HL-60 (cell line): ENCODE data around the gene GLI3.

ENCODE experiments used
- DNase-seq, 2 experiments: peaks; one replicate each; pipeline ENCODE4 v3.0.0-alpha.2; 2010 to 2020; ENCODE audit warnings: low read depth in 1 of 2, low spot score in 1 of 2
- H3K27ac ChIP-seq: fragments of 250-450 bp; sonication (Bioruptor Pico); replicated peaks from 2 replicates; pipeline ENCODE4 v1.5.1; 2020; ENCODE audit warnings: mild to moderate bottlenecking, moderate library complexity
- H3K27me3 ChIP-seq: fragments of 250-450 bp; sonication (Bioruptor Pico); 2 replicates; pipeline ENCODE4 v1.5.1; 2021; ENCODE audit warnings: mild to moderate bottlenecking, moderate library complexity; ENCODE audit not compliant: insufficient read depth, poor library complexity, severe bottlenecking
- H3K4me3 ChIP-seq: replicated peaks from 2 replicates; pipeline ENCODE4 v1.5.1; 2011; ENCODE audit warnings: mild to moderate bottlenecking, control low read depth, low read length; ENCODE audit not compliant: insufficient read depth
- CTCF ChIP-seq: IDR thresholded peaks from one replicate; pipeline ENCODE4 v1.5.1; 2011; ENCODE audit warnings: low read length, control low read depth, inconsistent platforms; ENCODE audit not compliant: insufficient read depth
- GABPA ChIP-seq: IDR thresholded peaks from 2 replicates; pipeline ENCODE4 v1.6.1; 2012; ENCODE audit warnings: low read depth
- POLR2AphosphoS5 ChIP-seq: IDR thresholded peaks from 2 replicates; pipeline ENCODE4 v1.6.1; 2012; ENCODE audit warnings: low read depth
- REST ChIP-seq: IDR thresholded peaks from 2 replicates; pipeline ENCODE4 v1.6.1; 2012; ENCODE audit warnings: low read depth; ENCODE audit not compliant: insufficient replicate concordance
- SPI1 ChIP-seq: IDR thresholded peaks from 2 replicates; pipeline ENCODE4 v1.6.1; 2012; ENCODE audit warnings: low read depth, mild to moderate bottlenecking, borderline replicate concordance

The GLI3 gene

GRCh38 chr7:41977661-41978060 is 259.3 kb downstream of the GLI3 start:
- no peak for DNase-seq
- H3K27ac ChIP-seq = no peak overlapping the region
- no peak for TF ChIP-seq SPI1
- no peak for TF ChIP-seq REST
- no peak for TF ChIP-seq CTCF
- TF ChIP-seq GABPA = no peak
- no peak for TF ChIP-seq POLR2AphosphoS5
- H3K27me3 ChIP-seq = no peaks in the 10 kb centered on the region
- H3K4me3 ChIP-seq = no peak overlapping the region

GRCh38 chr7:41977151-41977651 is 259.8 kb downstream of the GLI3 start:
- Histone ChIP-seq H3K27me3 (no peaks in the 10 kb centered on the region), H3K4me3 (no peak overlapping the region), H3K27ac (no peak overlapping the region)
- TF ChIP-seq CTCF (peak; percentile 44), POLR2AphosphoS5 (no peak)
- DNase-seq = peak; percentile 8 to 9

- no peak for TF ChIP-seq REST
- TF ChIP-seq SPI1 = no peak
- no peak for TF ChIP-seq POLR2AphosphoS5
- TF ChIP-seq CTCF = no peak
- TF ChIP-seq GABPA = no peak
- DNase-seq = no peak
- no peak overlapping the region for H3K4me3 ChIP-seq
- no peaks in the 10 kb centered on the region for H3K27me3 ChIP-seq
- no peak overlapping the region for H3K27ac ChIP-seq
Observed at GRCh38 chr7:41976411-41976810, 260.6 kb downstream of the GLI3 start.

GRCh38 chr7:41975849-41976248 is 261.2 kb downstream of the GLI3 start:
- TF ChIP-seq REST (no peak), SPI1 (no peak), CTCF (no peak), POLR2AphosphoS5 (no peak), GABPA (no peak)
- no peak overlapping the region for H3K27ac ChIP-seq
- DNase-seq = peak in 1 of 2 experiments; percentile 22
- no peak overlapping the region for H3K4me3 ChIP-seq
- no peaks in the 10 kb centered on the region for H3K27me3 ChIP-seq
